Stomach (tissue), 4 donors: ENCODE results near the gene GPR171.

Experiments
- CTCF ChIP-seq, 7 experiments: fragments of 450-650 bp in 4 of 7; fragments of 200-600 bp in 3 of 7; sonication (generic) in 3 of 7; IDR thresholded peaks; one replicate each; pipeline ENCODE4 v1.5.1; 2016 to 2019; ENCODE audit warnings: antibody characterized with exemption in 7 of 7, control low read depth in 2 of 7, mild to moderate bottlenecking in 1 of 7
- POLR2A ChIP-seq, 4 donors: fragments of 450-650 bp; IDR thresholded peaks; one replicate each; pipeline ENCODE4 v1.6.1; 2016; ENCODE audit warnings: antibody characterized with exemption in 4 of 4, control low read depth in 2 of 4, mild to moderate bottlenecking in 1 of 4, moderate library complexity in 1 of 4

GRCh38 chr3:151166161-151166560, 36.9 kb downstream of the GPR171 start:
- TF ChIP-seq CTCF (IDR thresholded peaks at IDR 0.05) (no peak), POLR2A (IDR thresholded peaks at IDR 0.05) (no peak)
